GM18870 (cell line): ENCODE results near the gene EIF4G3.
"Not testable (repeated sequence)": the region's sequence is repeated elsewhere in the genome, so short reads cannot be mapped to it uniquely, and the experiment has no call there.

ENCODE experiments used
- ATAC-seq: cut with Tn5 transposase; IDR thresholded peaks from one replicate; pipeline ENCODE4 v1.9.1; 2021; ENCODE audit warnings: moderate library complexity; ENCODE audit not compliant: unreplicated experiment

EIF4G3 gene

GRCh38 chr1:20891091-20891490 is 285.6 kb downstream of the EIF4G3 start:
- no peak for ATAC-seq

- no peak for ATAC-seq
These were observed 289.5 kb downstream of the EIF4G3 start for GRCh38 chr1:20887246-20887645.

- no peak for ATAC-seq
These were observed 291.6 kb downstream of the EIF4G3 start for GRCh38 chr1:20885121-20885520.

GRCh38 chr1:20884513-20884912 is 292.2 kb downstream of the EIF4G3 start:
- ATAC-seq, result no peak

GRCh38 chr1:20883766-20884165 is 292.9 kb downstream of the EIF4G3 start:
- ATAC-seq, result no peak

GRCh38 chr1:20882837-20883236 is 293.9 kb downstream of the EIF4G3 start:
- no peak for ATAC-seq

- no peak for ATAC-seq
These were observed 297.9 kb downstream of the EIF4G3 start for GRCh38 chr1:20878799-20879198.

- no peak for ATAC-seq
These were observed 301.3 kb downstream of the EIF4G3 start for GRCh38 chr1:20875198-20875973.

- no peak for ATAC-seq
These were observed 303.4 kb downstream of the EIF4G3 start for GRCh38 chr1:20873311-20873710.

GRCh38 chr1:20871419-20871818 is 305.3 kb downstream of the EIF4G3 start:
- no peak for ATAC-seq

GRCh38 chr1:20870718-20871117 is 306.0 kb downstream of the EIF4G3 start:
- ATAC-seq, result no peak

- ATAC-seq, result no peak
These were observed 308.4 kb downstream of the EIF4G3 start for GRCh38 chr1:20868263-20868662.

GRCh38 chr1:20867847-20868246 is 308.9 kb downstream of the EIF4G3 start:
- ATAC-seq, result no peak

GRCh38 chr1:20867062-20867461 is 309.6 kb downstream of the EIF4G3 start:
- no peak for ATAC-seq

- ATAC-seq, result no peak
These were observed 311.7 kb downstream of the EIF4G3 start for GRCh38 chr1:20865001-20865400.

- ATAC-seq, result no peak
These were observed 322.2 kb downstream of the EIF4G3 start for GRCh38 chr1:20854529-20854928.

- not testable (repeated sequence) for ATAC-seq
These were observed 324.9 kb downstream of the EIF4G3 start for GRCh38 chr1:20851791-20852190.

GRCh38 chr1:20850021-20850420 is 326.7 kb downstream of the EIF4G3 start:
- ATAC-seq, result no peak

- no peak for ATAC-seq
These were observed 327.6 kb downstream of the EIF4G3 start for GRCh38 chr1:20849100-20849499.

GRCh38 chr1:20848162-20848561 is 328.5 kb downstream of the EIF4G3 start:
- ATAC-seq, result no peak

GRCh38 chr1:20847611-20848080 is 329.1 kb downstream of the EIF4G3 start:
- ATAC-seq, result no peak

- ATAC-seq, result no peak
These were observed 330.0 kb downstream of the EIF4G3 start for GRCh38 chr1:20846461-20847374.
